Panc1 (cell line): ENCODE results near the gene DENND4B. TPM values are rescaled to one million over a fixed set of nuclear protein-coding genes. Genes with fewer than 3 reads are reported as not detected.
"Not testable (repeated sequence)": the region's sequence is repeated elsewhere in the genome, so short reads cannot be mapped to it uniquely, and the experiment has no call there.

ENCODE experiments used
- ATAC-seq: fragments of 200-7000 bp; cut with Tn5 transposase; 2 replicates; pipeline ENCODE4 v1.9.1; 2020; ENCODE audit warnings: mild to moderate bottlenecking, moderate library complexity
- BruUV-seq: library from RNA; stranded (reverse); fragments of 400-500 nt; replicated peaks from 2 replicates; lab custom pipeline; 2021; lab: Mats Ljungman, UMichigan
- CTCF ChIA-PET: fragments of 300-600 bp; sonication (Branson Sonifier 250); formaldehyde crosslinking; loops from one replicate; lab custom pipeline; 2022; ENCODE audit warnings: antibody characterized with exemption; lab: Charles Lee
- POLR2A ChIA-PET: fragments of 300-600 bp; sonication (Branson Sonifier 250); formaldehyde crosslinking; loops from one replicate; lab custom pipeline; 2022; ENCODE audit warnings: antibody characterized with exemption; lab: Charles Lee
- DNase-seq: peaks from one replicate; pipeline ENCODE4 v3.0.0-alpha.2; 2010; ENCODE audit warnings: low read depth, low spot score
- H3K27ac ChIP-seq: 2 replicates; pipeline ENCODE4 v1.5.1; 2011; ENCODE audit warnings: mild to moderate bottlenecking, low read length, inconsistent platforms
- H3K27me3 ChIP-seq: fragments of 200-500 bp; sonication (Bioruptor generic); 2 replicates; pipeline ENCODE4 v1.6.0; 2014; ENCODE audit warnings: low read length, inconsistent platforms; ENCODE audit not compliant: control insufficient read depth, insufficient read depth
- H3K36me3 ChIP-seq: fragments of 200-500 bp; sonication (Bioruptor generic); 2 replicates; pipeline ENCODE4 v1.5.1; 2014; ENCODE audit warnings: inconsistent platforms, mild to moderate bottlenecking, low read length, moderate library complexity; ENCODE audit not compliant: control insufficient read depth, insufficient read depth
- H3K4me1 ChIP-seq: 2 replicates; pipeline ENCODE4 v1.5.1; 2011; ENCODE audit warnings: inconsistent platforms, mild to moderate bottlenecking, low read length, moderate library complexity; ENCODE audit not compliant: control insufficient read depth, insufficient read depth
- H3K4me3 ChIP-seq, 2 experiments: 2 replicates each; pipeline ENCODE4 v1.5.1; 2011 to 2012; ENCODE audit warnings: low read depth in 2 of 2, low read length in 2 of 2, mild to moderate bottlenecking in 2 of 2, inconsistent platforms in 1 of 2, moderate library complexity in 1 of 2
- H3K9me3 ChIP-seq: fragments of 200-500 bp; sonication (Bioruptor generic); 2 replicates; pipeline ENCODE4 v1.5.1; 2014; ENCODE audit warnings: low read depth, mild to moderate bottlenecking, inconsistent platforms, low read length, moderate library complexity; ENCODE audit not compliant: control insufficient read depth, insufficient read depth
- CTCF ChIP-seq: fragments of 450-650 bp; IDR thresholded peaks from 2 replicates; pipeline ENCODE4 v1.5.1; 2017; ENCODE audit warnings: mild to moderate bottlenecking
- POLR2AphosphoS5 ChIP-seq: IDR thresholded peaks from 2 replicates; pipeline ENCODE4 v1.6.1; 2012; ENCODE audit warnings: mild to moderate bottlenecking, low read depth, low read length, moderate library complexity
- REST ChIP-seq, 2 experiments: IDR thresholded peaks; 2 replicates each; pipeline ENCODE4 v1.6.1; 2011 to 2012; ENCODE audit warnings: low read depth in 2 of 2, control low read depth in 1 of 2, low read length in 1 of 2, mild to moderate bottlenecking in 1 of 2, moderate library complexity in 1 of 2; ENCODE audit not compliant: insufficient read depth in 1 of 2
- SIN3A ChIP-seq: IDR thresholded peaks from 2 replicates; pipeline ENCODE4 v1.6.1; 2012; ENCODE audit warnings: low read depth, mild to moderate bottlenecking, low read length, moderate library complexity, borderline replicate concordance; ENCODE audit not compliant: insufficient read depth
- TCF7L2 ChIP-seq: IDR thresholded peaks from 2 replicates; pipeline ENCODE4 v1.6.1; 2011; ENCODE audit warnings: mild to moderate bottlenecking, low read depth, low read length, inconsistent platforms
- in situ Hi-C: cut with HindIII; loops from 2 replicates; pipeline ENCODE4 v1.10.0; 2016; ENCODE audit warnings: low sequenced_read_pairs, low pct_unique_long_range_greater_than_20kb
- intact Hi-C: fragments of 100-400 bp; cut with micrococcal nuclease; formaldehyde crosslinking; loops from one replicate; pipeline ENCODE4 v1.10.0; 2022; ENCODE audit not compliant: unreplicated experiment
- total RNA-seq: library from RNA; stranded (reverse); gene quantifications from one replicate; pipeline ENCODE4 v1.2.1, GENCODE V29; 2021; ENCODE audit not compliant: unreplicated experiment

Gene DENND4B
- total RNA-seq, 1 experiment from 2014 or later, result 56.2 TPM

- ATAC-seq (no peak), DNase-seq (no peak)
- ChIA-PET CTCF (no interaction called here), POLR2A (no interaction called here)
- in situ Hi-C loops, result no loop called here
- no peak overlapping the region for H3K4me3 ChIP-seq
- H3K27ac ChIP-seq, result no peak overlapping the region
- H3K27me3 ChIP-seq, result no peaks in the 10 kb centered on the region
- TF ChIP-seq REST (IDR thresholded peaks at IDR 0.05; ENCODE audit: insufficient read depth in 1 of 2, low read depth in 2 of 2, low read length in 1 of 2) (no peak), CTCF (no peak), TCF7L2 (no peak), SIN3A (no peak), POLR2AphosphoS5 (no peak)
- H3K9me3 ChIP-seq, result no peaks in the 10 kb centered on the region
- no peaks in the 10 kb centered on the region for H3K4me1 ChIP-seq
- BruUV-seq, result no TSS peak
- H3K36me3 ChIP-seq, result no peaks in the 10 kb centered on the region
- intact Hi-C loops, result no loop called here
Observed at GRCh38 chr1:153907134-153907533, 39.4 kb downstream of the DENND4B start.

GRCh38 chr1:153906396-153906795, 40.1 kb downstream of the DENND4B start:
- ATAC-seq, result no peak
- in situ Hi-C loops, result no loop called here
- no peaks in the 10 kb centered on the region for H3K27me3 ChIP-seq
- H3K36me3 ChIP-seq, result no peaks in the 10 kb centered on the region
- no peak overlapping the region for H3K27ac ChIP-seq
- no TSS peak for BruUV-seq
- ChIA-PET POLR2A (no interaction called here), CTCF (interaction anchor here (0.6 kb wide), 1 partner anchor 98 kb away, joined by 8 read pairs; no protein-coding TSS in a partner anchor)
- no peak for DNase-seq
- intact Hi-C loops, result no loop called here
- H3K4me1 ChIP-seq, result no peaks in the 10 kb centered on the region
- no peak overlapping the region for H3K4me3 ChIP-seq
- TF ChIP-seq CTCF (no peak), REST (IDR thresholded peaks at IDR 0.05; ENCODE audit: insufficient read depth in 1 of 2, low read depth in 2 of 2, low read length in 1 of 2) (no peak), SIN3A (no peak), POLR2AphosphoS5 (no peak), TCF7L2 (no peak)
- no peaks in the 10 kb centered on the region for H3K9me3 ChIP-seq

GRCh38 chr1:153905908-153906307, 40.6 kb downstream of the DENND4B start:
- H3K4me3 ChIP-seq, ATAC-seq, intact Hi-C loops: not testable (repeated sequence)

More at GRCh38 chr1:153905908-153906307, 40.6 kb downstream of the DENND4B start:
- H3K27ac ChIP-seq, H3K36me3 ChIP-seq, in situ Hi-C loops, H3K9me3 ChIP-seq, BruUV-seq, CTCF ChIA-PET, H3K27me3 ChIP-seq, H3K4me1 ChIP-seq, DNase-seq: not testable (repeated sequence)
- POLR2A ChIA-PET, result interaction anchor here (0.6 kb wide), 1 partner anchor 12 kb away, joined by 8 read pairs; no protein-coding TSS in a partner anchor
